Hepatocyte (in vitro differentiated cells): ENCODE data around the gene DCC. TPM values are rescaled to one million over a fixed set of nuclear protein-coding genes. Genes with fewer than 3 reads are reported as not detected.

ENCODE experiments used
- DNase-seq: peaks from one replicate; pipeline ENCODE4 v3.0.0-alpha.2; 2016; ENCODE audit warnings: low spot score
- H2AFZ ChIP-seq: fragments of 200-600 bp; sonication (generic); 2 replicates; pipeline ENCODE4 v1.6.0; 2016; ENCODE audit warnings: antibody characterized with exemption, mild to moderate bottlenecking
- H3K27ac ChIP-seq: fragments of 200-600 bp; sonication (generic); 2 replicates; pipeline ENCODE4 v1.5.1; 2016; ENCODE audit warnings: mild to moderate bottlenecking
- H3K27me3 ChIP-seq: fragments of 200-600 bp; sonication (generic); 2 replicates; pipeline ENCODE4 v1.6.1; 2016
- H3K36me3 ChIP-seq: fragments of 200-600 bp; sonication (generic); replicated peaks from 2 replicates; pipeline ENCODE4 v1.5.1; 2016; ENCODE audit warnings: low read depth; ENCODE audit not compliant: insufficient read depth
- H3K4me1 ChIP-seq: fragments of 200-600 bp; sonication (generic); 2 replicates; pipeline ENCODE4 v1.5.1; 2016; ENCODE audit warnings: mild to moderate bottlenecking, moderate library complexity; ENCODE audit not compliant: insufficient read depth
- H3K4me2 ChIP-seq: fragments of 200-600 bp; sonication (generic); 2 replicates; pipeline ENCODE4 v1.6.0; 2016
- H3K4me3 ChIP-seq: fragments of 200-600 bp; sonication (generic); 2 replicates; pipeline ENCODE4 v1.5.1; 2016; ENCODE audit warnings: mild to moderate bottlenecking
- H3K79me2 ChIP-seq: fragments of 200-600 bp; sonication (generic); 2 replicates; pipeline ENCODE4 v1.6.0; 2017; ENCODE audit warnings: mild to moderate bottlenecking
- H3K9me2 ChIP-seq: fragments of 200-600 bp; sonication (generic); replicated peaks from 2 replicates; pipeline ENCODE4 v1.6.0; 2017; ENCODE audit warnings: mild to moderate bottlenecking; ENCODE audit not compliant: insufficient read depth
- H3K9me3 ChIP-seq: fragments of 200-600 bp; sonication (generic); 2 replicates; pipeline ENCODE4 v1.5.1; 2016; ENCODE audit warnings: low read depth, mild to moderate bottlenecking
- H4K20me1 ChIP-seq: fragments of 200-600 bp; sonication (generic); 2 replicates; pipeline ENCODE4 v1.6.0; 2016; ENCODE audit warnings: mild to moderate bottlenecking; ENCODE audit not compliant: insufficient read depth, poor library complexity, severe bottlenecking
- CTCF ChIP-seq: fragments of 200-600 bp; sonication (generic); IDR thresholded peaks from 2 replicates; pipeline ENCODE4 v1.5.1; 2016; ENCODE audit warnings: antibody characterized with exemption, mild to moderate bottlenecking; ENCODE audit not compliant: poor library complexity
- EZH2 ChIP-seq: fragments of 200-600 bp; sonication (generic); IDR thresholded peaks from 2 replicates; pipeline ENCODE4 v1.6.1; 2016; ENCODE audit warnings: antibody characterized with exemption, mild to moderate bottlenecking, borderline replicate concordance
- EZH2phosphoT487 ChIP-seq: fragments of 200-600 bp; sonication (generic); IDR thresholded peaks from one replicate; pipeline ENCODE4 v1.6.1; 2018; ENCODE audit warnings: antibody characterized with exemption, mild to moderate bottlenecking, low read depth, moderate library complexity; ENCODE audit not compliant: unreplicated experiment, severe bottlenecking
- WGBS: methylation state at CpG from one replicate; pipeline ENCODE4 v1.1.6; 2016; ENCODE audit warnings: low lambda C conversion rate; ENCODE audit errors: missing lambda C conversion rate; 5-methylcytosine and 5-hydroxymethylcytosine counted together
- polyA plus RNA-seq: library from polyadenylated mRNA; unstranded; fragments of >200 nt; fragmentation: Nextera tagmentation; extraction: Ambion mirVana; gene quantifications from 2 replicates; pipeline ENCODE4 v1.2.1, GENCODE V29; 2016
- total RNA-seq: library from RNA; depleted of rRNA; stranded (reverse); fragments of >200 nt; gene quantifications from 2 replicates; pipeline ENCODE4 v1.2.3, GENCODE V29; 2014

Gene DCC
- total and polyA plus RNA-seq, 2 experiments from 2014 or later = 1.0 to 3.5 TPM

GRCh38 chr18:53114441-53114840 is 774.4 kb downstream of the DCC start:
- no peak overlapping the region for H3K27ac ChIP-seq
- H3K27me3 ChIP-seq = no peaks in the 10 kb centered on the region
- H3K9me2 ChIP-seq = no peaks in the 10 kb centered on the region
- no peaks in the 10 kb centered on the region for H3K9me3 ChIP-seq
- 61% methylated on average over 3 of the region's 3 CpGs for WGBS
- no peak overlapping the region for H3K4me3 ChIP-seq
- no peak for DNase-seq
- TF ChIP-seq CTCF (no peak), EZH2 (no peak), EZH2phosphoT487 (no peak)
- H2AFZ ChIP-seq = no peak overlapping the region
- H4K20me1 ChIP-seq = no peaks in the 10 kb centered on the region
- H3K4me2 ChIP-seq = no peak overlapping the region
- no peaks in the 10 kb centered on the region for H3K4me1 ChIP-seq
- no peaks in the 10 kb centered on the region for H3K79me2 ChIP-seq
- no peaks in the 10 kb centered on the region for H3K36me3 ChIP-seq

GRCh38 chr18:53115876-53116585 is 776.0 kb downstream of the DCC start:
- H3K79me2 ChIP-seq = no peaks in the 10 kb centered on the region
- H3K4me2 ChIP-seq = no peak overlapping the region
- TF ChIP-seq EZH2 = no peak
- TF ChIP-seq EZH2phosphoT487 = no peak
- no peak for TF ChIP-seq CTCF
- H3K27ac ChIP-seq = no peak overlapping the region
- no peaks in the 10 kb centered on the region for H3K9me2 ChIP-seq
- H4K20me1 ChIP-seq = no peaks in the 10 kb centered on the region
- DNase-seq = no peak
- H2AFZ ChIP-seq = no peak overlapping the region
- H3K4me1 ChIP-seq = no peaks in the 10 kb centered on the region
- H3K36me3 ChIP-seq = no peaks in the 10 kb centered on the region
- H3K4me3 ChIP-seq = no peak overlapping the region
- 84% methylated on average over 10 of the region's 10 CpGs for WGBS
- no peaks in the 10 kb centered on the region for H3K9me3 ChIP-seq
- no peaks in the 10 kb centered on the region for H3K27me3 ChIP-seq

- 76% methylated on average over 3 of the region's 3 CpGs for WGBS
- H3K36me3 ChIP-seq = no peaks in the 10 kb centered on the region
Measured at GRCh38 chr18:53117851-53118250, 777.9 kb downstream of the DCC start.

More at GRCh38 chr18:53117851-53118250, 777.9 kb downstream of the DCC start:
- Histone ChIP-seq H3K27me3 (no peaks in the 10 kb centered on the region), H3K27ac (no peak overlapping the region), H3K4me1 (no peaks in the 10 kb centered on the region), H3K4me3 (no peak overlapping the region), H2AFZ (no peak overlapping the region), H3K9me3 (no peaks in the 10 kb centered on the region), H3K9me2 (no peaks in the 10 kb centered on the region), H3K79me2 (no peaks in the 10 kb centered on the region), H4K20me1 (no peaks in the 10 kb centered on the region), H3K4me2 (no peak overlapping the region)
- TF ChIP-seq EZH2phosphoT487 (no peak), CTCF (no peak), EZH2 (no peak)
- no peak for DNase-seq
